Mesendoderm (in vitro differentiated cells): ENCODE data around the gene TNNT3.
"Not testable (repeated sequence)": the region's sequence is repeated elsewhere in the genome, so short reads cannot be mapped to it uniquely, and the experiment has no call there.

Experiments used
- DNase-seq: peaks from one replicate; pipeline ENCODE4 v3.0.0; 2013
- H2AK5ac ChIP-seq: 2 replicates; pipeline ENCODE4 v1.6.1; 2013; ENCODE audit warnings: low read length, inconsistent platforms
- H2BK120ac ChIP-seq: 2 replicates; pipeline ENCODE4 v1.6.1; 2013; ENCODE audit warnings: low read depth, mild to moderate bottlenecking, low read length, moderate library complexity, mixed read lengths
- H2BK15ac ChIP-seq: replicated peaks from 2 replicates; pipeline ENCODE4 v1.6.1; 2013; ENCODE audit warnings: low read depth, mild to moderate bottlenecking, moderate library complexity
- H2BK5ac ChIP-seq: 2 replicates; pipeline ENCODE4 v1.6.1; 2013; ENCODE audit warnings: low read length, inconsistent platforms
- H3K18ac ChIP-seq: 2 replicates; pipeline ENCODE4 v1.6.1; 2013; ENCODE audit warnings: mild to moderate bottlenecking, low read length, mixed read lengths
- H3K23ac ChIP-seq: one replicate; pipeline ENCODE4 v1.6.1; 2013; ENCODE audit warnings: low read length
- H3K27ac ChIP-seq: 2 replicates; pipeline ENCODE4 v1.5.1; 2013; ENCODE audit warnings: low read depth, mild to moderate bottlenecking, inconsistent platforms, low read length, moderate library complexity
- H3K27me3 ChIP-seq: 2 replicates; pipeline ENCODE4 v1.6.1; 2013; ENCODE audit warnings: low read length, control low read depth, mild to moderate bottlenecking, inconsistent platforms; ENCODE audit not compliant: insufficient read depth, poor library complexity
- H3K36me3 ChIP-seq: 2 replicates; pipeline ENCODE4 v1.6.1; 2013; ENCODE audit warnings: low read length, inconsistent platforms; ENCODE audit not compliant: control insufficient read depth, insufficient read depth
- H3K4ac ChIP-seq: one replicate; pipeline ENCODE4 v1.6.1; 2013; ENCODE audit warnings: low read depth, mild to moderate bottlenecking, low read length, moderate library complexity
- H3K4me1 ChIP-seq: 2 replicates; pipeline ENCODE4 v1.6.1; 2013; ENCODE audit warnings: low read depth, low read length, inconsistent platforms; ENCODE audit not compliant: control insufficient read depth
- H3K4me2 ChIP-seq: 2 replicates; pipeline ENCODE4 v1.6.1; 2013; ENCODE audit warnings: low read length
- H3K4me3 ChIP-seq: 2 replicates; pipeline ENCODE4 v1.5.1; 2013; ENCODE audit warnings: mild to moderate bottlenecking, low read length
- H3K56ac ChIP-seq: one replicate; pipeline ENCODE4 v1.6.1; 2013; ENCODE audit warnings: low read length
- H3K79me1 ChIP-seq: 2 replicates; pipeline ENCODE4 v1.6.1; 2013; ENCODE audit warnings: low read length, inconsistent platforms
- H3K79me2 ChIP-seq: 2 replicates; pipeline ENCODE4 v1.6.1; 2013; ENCODE audit warnings: mild to moderate bottlenecking, low read length; ENCODE audit not compliant: control insufficient read depth, insufficient read depth
- H3K9ac ChIP-seq: 2 replicates; pipeline ENCODE4 v1.6.1; 2013; ENCODE audit warnings: low read length, inconsistent platforms
- H4K5ac ChIP-seq: one replicate; pipeline ENCODE4 v1.6.1; 2013; ENCODE audit warnings: low read length
- H4K8ac ChIP-seq: one replicate; pipeline ENCODE4 v1.6.1; 2013; ENCODE audit warnings: low read depth, mild to moderate bottlenecking, control low read depth, low read length, moderate library complexity
- WGBS: extraction: QIAGEN DNeasy Blood & Tissue Kit; methylation state at CpG from one replicate; pipeline ENCODE4 v1.1.7; 2013; ENCODE audit warnings: low lambda C conversion rate, missing lambda C conversion rate; ENCODE audit not compliant: insufficient coverage; ENCODE audit errors: extremely low coverage; 5-methylcytosine and 5-hydroxymethylcytosine counted together

The TNNT3 gene

GRCh38 chr11:1938343-1939005 lies 19.0 kb downstream of the TNNT3 start:
- H3K23ac ChIP-seq: no peak overlapping the region
- no peak overlapping the region for H2BK5ac ChIP-seq
- no peaks in the 10 kb centered on the region for H3K4me1 ChIP-seq
- no peak for DNase-seq
- WGBS: no CpG with 5 or more reads among the region's 27 CpGs
- no peak overlapping the region for H4K8ac ChIP-seq
- no peak overlapping the region for H3K18ac ChIP-seq
- no peak overlapping the region for H3K4me2 ChIP-seq
- no peaks in the 10 kb centered on the region for H3K27me3 ChIP-seq
- H3K56ac ChIP-seq: no peak overlapping the region
- H3K4me3 ChIP-seq: no peak overlapping the region
- no peaks in the 10 kb centered on the region for H3K79me2 ChIP-seq
- no peak overlapping the region for H3K4ac ChIP-seq
- H4K5ac ChIP-seq: no peak overlapping the region
- no peak overlapping the region for H2BK120ac ChIP-seq
- H3K27ac ChIP-seq: no peak overlapping the region
- H3K36me3 ChIP-seq: no peaks in the 10 kb centered on the region
- no peak overlapping the region for H3K9ac ChIP-seq
- H2BK15ac ChIP-seq: no peak overlapping the region
- no peak overlapping the region for H2AK5ac ChIP-seq
- no peaks in the 10 kb centered on the region for H3K79me1 ChIP-seq

DNA sequence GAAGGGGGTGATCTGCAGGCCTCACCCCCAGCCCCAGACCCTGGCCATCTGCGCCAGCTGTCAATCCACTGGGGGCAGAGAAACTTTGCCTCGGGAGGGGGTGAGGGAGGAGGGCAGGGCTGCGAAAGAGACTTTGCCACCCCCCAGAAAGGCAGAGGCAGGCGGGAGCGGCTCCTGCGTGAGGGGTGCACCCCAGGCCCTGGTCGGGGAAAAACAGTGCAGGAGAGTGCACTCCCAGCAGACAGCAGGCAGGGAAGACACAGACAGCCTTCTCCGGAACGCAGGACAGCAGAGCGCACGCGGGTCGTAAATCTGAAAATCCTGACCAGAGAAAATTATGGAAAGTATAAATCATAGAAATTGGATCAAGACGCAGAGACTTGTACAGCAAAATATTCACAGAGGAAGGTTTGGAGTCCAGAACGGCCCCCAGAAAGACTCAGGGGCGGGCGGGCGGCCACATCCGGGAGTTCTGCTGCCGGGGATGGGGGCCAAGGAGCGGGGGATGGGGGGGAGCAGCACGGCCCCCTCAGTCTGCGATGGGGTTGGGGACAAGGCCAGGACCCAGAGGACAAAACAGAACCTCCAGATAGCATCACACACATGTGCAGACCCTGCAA lies 19.6 kb downstream of the TNNT3 start:
- Histone ChIP-seq H3K27me3 (no peaks in the 10 kb centered on the region), H3K79me1 (no peaks in the 10 kb centered on the region), H4K5ac (no peak overlapping the region), H2BK120ac (no peak overlapping the region), H2AK5ac (no peak overlapping the region), H2BK5ac (no peak overlapping the region), H3K56ac (no peak overlapping the region), H3K79me2 (no peaks in the 10 kb centered on the region), H3K23ac (no peak overlapping the region), H3K36me3 (no peaks in the 10 kb centered on the region), H3K18ac (no peak overlapping the region), H2BK15ac (no peak overlapping the region), H4K8ac (no peak overlapping the region), H3K27ac (no peak overlapping the region), H3K4me3 (no peak overlapping the region), H3K9ac (no peak overlapping the region), H3K4me2 (no peak overlapping the region), H3K4ac (no peak overlapping the region), H3K4me1 (no peaks in the 10 kb centered on the region)
- no CpG with 5 or more reads among the region's 23 CpGs for WGBS
- DNase-seq: no peak

GRCh38 chr11:1939788-1940187 lies 20.3 kb downstream of the TNNT3 start:
- not testable (repeated sequence) for DNase-seq, H2BK120ac ChIP-seq, H3K79me2 ChIP-seq, H3K56ac ChIP-seq, H3K4me2 ChIP-seq, H3K79me1 ChIP-seq, H3K27ac ChIP-seq, H3K27me3 ChIP-seq, H4K8ac ChIP-seq, H3K23ac ChIP-seq, H3K36me3 ChIP-seq, H3K4me3 ChIP-seq, H3K4ac ChIP-seq, H2BK15ac ChIP-seq, H2BK5ac ChIP-seq, H4K5ac ChIP-seq, H3K4me1 ChIP-seq, H2AK5ac ChIP-seq, H3K18ac ChIP-seq, H3K9ac ChIP-seq
- WGBS: no CpG with 5 or more reads among the region's 1 CpG

GRCh38 chr11:1942558-1943260 lies 23.2 kb downstream of the TNNT3 start:
- no CpG with 5 or more reads among the region's 10 CpGs for WGBS

GRCh38 chr11:1943576-1943975 lies 24.1 kb downstream of the TNNT3 start:
- Histone ChIP-seq H2BK5ac (no peak overlapping the region), H3K79me2 (no peaks in the 10 kb centered on the region), H3K4ac (no peak overlapping the region), H3K18ac (no peak overlapping the region), H2BK120ac (no peak overlapping the region), H4K8ac (no peak overlapping the region), H3K23ac (no peak overlapping the region), H3K27me3 (no peaks in the 10 kb centered on the region), H3K27ac (no peak overlapping the region), H2AK5ac (no peak overlapping the region), H2BK15ac (no peak overlapping the region), H3K79me1 (no peaks in the 10 kb centered on the region), H3K56ac (no peak overlapping the region), H3K4me3 (no peak overlapping the region), H4K5ac (no peak overlapping the region), H3K4me1 (no peaks in the 10 kb centered on the region), H3K4me2 (no peak overlapping the region), H3K9ac (no peak overlapping the region), H3K36me3 (no peaks in the 10 kb centered on the region)
- WGBS: no CpG with 5 or more reads among the region's 15 CpGs
- no peak for DNase-seq

More at GRCh38 chr11:1942558-1943260, 23.2 kb downstream of the TNNT3 start:
- H3K36me3 ChIP-seq: no peaks in the 10 kb centered on the region
- no peak overlapping the region for H3K56ac ChIP-seq
- no peak overlapping the region for H3K4me3 ChIP-seq
- no peak overlapping the region for H2BK15ac ChIP-seq
- H3K18ac ChIP-seq: no peak overlapping the region
- no peak overlapping the region for H3K9ac ChIP-seq
- no peak for DNase-seq
- no peak overlapping the region for H3K4me2 ChIP-seq
- H3K4ac ChIP-seq: no peak overlapping the region
- H3K23ac ChIP-seq: no peak overlapping the region
- no peak overlapping the region for H4K8ac ChIP-seq
- no peaks in the 10 kb centered on the region for H3K27me3 ChIP-seq
- H3K79me1 ChIP-seq: no peaks in the 10 kb centered on the region
- H3K79me2 ChIP-seq: no peaks in the 10 kb centered on the region
- no peak overlapping the region for H3K27ac ChIP-seq
- no peak overlapping the region for H4K5ac ChIP-seq
- no peaks in the 10 kb centered on the region for H3K4me1 ChIP-seq
- H2BK5ac ChIP-seq: no peak overlapping the region
- no peak overlapping the region for H2BK120ac ChIP-seq
- H2AK5ac ChIP-seq: no peak overlapping the region
